Karpas-422 (cell line): ENCODE data around the gene ZNF195. TPM values are rescaled to one million over a fixed set of nuclear protein-coding genes. Genes with fewer than 3 reads are reported as not detected.
"Not testable (repeated sequence)": the region's sequence is repeated elsewhere in the genome, so short reads cannot be mapped to it uniquely, and the experiment has no call there.

Experiments used
- DNase-seq: peaks from one replicate; pipeline ENCODE4 v3.0.0-alpha.2; 2015
- H2AFZ ChIP-seq: fragments of 200-600 bp; sonication (generic); 2 replicates; pipeline ENCODE4 v1.6.1; 2014; ENCODE audit warnings: antibody characterized with exemption, low read length, mixed read lengths
- H3K27ac ChIP-seq: fragments of 200-600 bp; sonication (generic); 2 replicates; pipeline ENCODE4 v1.5.1; 2014; ENCODE audit warnings: mild to moderate bottlenecking, low read length, moderate library complexity
- H3K27me3 ChIP-seq: fragments of 200-600 bp; sonication (generic); 2 replicates; pipeline ENCODE4 v1.6.1; 2014; ENCODE audit warnings: low read length, mixed read lengths
- H3K36me3 ChIP-seq: fragments of 200-600 bp; sonication (generic); 2 replicates; pipeline ENCODE4 v1.6.1; 2014; ENCODE audit warnings: low read length, mixed read lengths; ENCODE audit not compliant: insufficient read depth
- H3K4me1 ChIP-seq: fragments of 200-600 bp; sonication (generic); 2 replicates; pipeline ENCODE4 v1.6.1; 2014; ENCODE audit warnings: mild to moderate bottlenecking, low read length, mixed read lengths
- H3K4me2 ChIP-seq: fragments of 200-600 bp; sonication (generic); 2 replicates; pipeline ENCODE4 v1.6.1; 2014; ENCODE audit warnings: low read length, low read depth, mild to moderate bottlenecking; ENCODE audit not compliant: poor library complexity, severe bottlenecking
- H3K4me3 ChIP-seq: fragments of 200-600 bp; sonication (generic); 2 replicates; pipeline ENCODE4 v1.5.1; 2014; ENCODE audit warnings: mild to moderate bottlenecking, antibody characterized with exemption, low read length, mixed read lengths
- H3K79me2 ChIP-seq: fragments of 200-600 bp; sonication (generic); 2 replicates; pipeline ENCODE4 v1.6.1; 2014; ENCODE audit warnings: mild to moderate bottlenecking, low read length, mixed read lengths
- H3K9ac ChIP-seq: fragments of 200-600 bp; sonication (generic); 2 replicates; pipeline ENCODE4 v1.6.0; 2014; ENCODE audit warnings: low read length
- H3K9me2 ChIP-seq: fragments of 200-600 bp; sonication (generic), shearing (Covaris generic); replicated peaks from 2 replicates; pipeline ENCODE4 v1.6.0; 2014; ENCODE audit warnings: mild to moderate bottlenecking, low read length, moderate library complexity; ENCODE audit not compliant: insufficient read depth
- H3K9me3 ChIP-seq: fragments of 300-700, 200-600 bp; sonication (generic); 2 replicates; pipeline ENCODE4 v1.6.1; 2014; ENCODE audit warnings: low read length, mixed read lengths
- H4K20me1 ChIP-seq: fragments of 200-600 bp; sonication (generic); 2 replicates; pipeline ENCODE4 v1.6.1; 2014; ENCODE audit warnings: mild to moderate bottlenecking, antibody characterized with exemption, low read length, low read depth; ENCODE audit not compliant: insufficient read depth
- small RNA-seq: library from RNA; depleted of rRNA; stranded (forward); fragments of <200 nt; gene quantifications from one replicate; pipeline ENCODE3, GENCODE V24; 2014
- total RNA-seq: library from RNA; depleted of rRNA; stranded (reverse); fragments of >200 nt; shearing (Covaris generic); gene quantifications from 2 replicates; pipeline ENCODE4 v1.2.3, GENCODE V29; 2014; ENCODE audit warnings: low replicate concordance; rRNA removed

ZNF195 gene
- total RNA-seq, 1 experiment from 2014 or later: 79.6 TPM

GRCh38 chr11:3324724-3325123 lies 54.2 kb downstream of the ZNF195 start:
- not testable (repeated sequence) for H3K9ac ChIP-seq, H3K4me2 ChIP-seq, H3K36me3 ChIP-seq, H3K79me2 ChIP-seq, H3K4me1 ChIP-seq, H3K9me3 ChIP-seq, H3K27ac ChIP-seq, H3K4me3 ChIP-seq, H3K27me3 ChIP-seq, H4K20me1 ChIP-seq, H3K9me2 ChIP-seq, H2AFZ ChIP-seq, DNase-seq

Small RNA genes within 50 kb of the gene (small RNA-seq; reads per million reads assigned to genes)
- not detected for gene AC123788.2

Other genes starting within 250 kb of the ZNF195 start
- gene OSBPL5, start 213.8 kb downstream of the ZNF195 start, total RNA-seq: not detected in 2 replicates
- not detected in 2 replicates for gene MRGPRG, start 160.3 kb downstream of the ZNF195 start, total RNA-seq
- not detected in 2 replicates for gene MRGPRE, start 146.7 kb downstream of the ZNF195 start, total RNA-seq